C4-2B (cell line): ENCODE results near the gene ALG1L2.
"Not testable (repeated sequence)": the region's sequence is repeated elsewhere in the genome, so short reads cannot be mapped to it uniquely, and the experiment has no call there.

Source experiments
- H3K27ac ChIP-seq: fragments of 450-650 bp; 2 replicates; pipeline ENCODE4 v1.5.1; 2017
- CTCF ChIP-seq: fragments of 450-650 bp; conservative IDR thresholded peaks from 2 replicates; pipeline ENCODE4 v1.5.1; 2017; ENCODE audit warnings: mild to moderate bottlenecking
- ZFX ChIP-seq: fragments of 450-650 bp; IDR thresholded peaks from 2 replicates; pipeline ENCODE4 v1.6.1; 2017

ALG1L2 gene

GRCh38 chr3:130073582-130073981, 8.0 kb upstream of the ALG1L2 start:
- no peak overlapping the region for H3K27ac ChIP-seq
- TF ChIP-seq ZFX (no peak), CTCF (no peak)

- TF ChIP-seq ZFX (no peak), CTCF (no peak)
- no peak overlapping the region for H3K27ac ChIP-seq
Observed at GRCh38 chr3:130077636-130078035, 4.0 kb upstream of the ALG1L2 start.

- H3K27ac ChIP-seq = not testable (repeated sequence)
Observed at GRCh38 chr3:130083363-130084090, 1.9 kb downstream of the ALG1L2 start.

GRCh38 chr3:130084436-130084980, 2.9 kb downstream of the ALG1L2 start:
- TF ChIP-seq CTCF (no peak), ZFX (no peak)
- H3K27ac ChIP-seq = no peak overlapping the region

GRCh38 chr3:130085881-130086280, 4.2 kb downstream of the ALG1L2 start:
- H3K27ac ChIP-seq = no peak overlapping the region
- TF ChIP-seq ZFX (no peak), CTCF (no peak)

- H3K27ac ChIP-seq = not testable (repeated sequence)
Observed at GRCh38 chr3:130086628-130087027, 5.0 kb downstream of the ALG1L2 start.

- no peak overlapping the region for H3K27ac ChIP-seq
- no peak for TF ChIP-seq ZFX
- TF ChIP-seq CTCF = no peak
Observed at GRCh38 chr3:130088061-130088460, 6.4 kb downstream of the ALG1L2 start.

- not testable (repeated sequence) for H3K27ac ChIP-seq
Observed at GRCh38 chr3:130090681-130091080, 9.1 kb downstream of the ALG1L2 start.

GRCh38 chr3:130091958-130092357, 10.3 kb downstream of the ALG1L2 start:
- H3K27ac ChIP-seq = no peak overlapping the region
- no peak for TF ChIP-seq ZFX
- no peak for TF ChIP-seq CTCF
